Measurements from ENCODE around the gene GCLC.
"Not testable (repeated sequence)": the region's sequence is repeated elsewhere in the genome, so short reads cannot be mapped to it uniquely, and the experiment has no call there.

The GCLC gene

GRCh38 chr6:53564401-53565065 lies 19.6 kb upstream of the GCLC start:
- DNase-seq (ENCODE audit: low read depth, low spot score), result no peak

GRCh38 chr6:53556986-53557715 lies 12.2 kb upstream of the GCLC start:
- no peak for DNase-seq (ENCODE audit: low read depth, low spot score)

- not testable (repeated sequence) for DNase-seq (ENCODE audit: low read depth, low spot score)
Observed at GRCh38 chr6:53553600-53553999, 8.7 kb upstream of the GCLC start.

GRCh38 chr6:53551681-53552080 lies 6.8 kb upstream of the GCLC start:
- DNase-seq (ENCODE audit: low read depth, low spot score), result not testable (repeated sequence)

- DNase-seq (ENCODE audit: low read depth, low spot score), result peak; percentile 97
Observed at GRCh38 chr6:53547811-53548496, 3.1 kb upstream of the GCLC start.

- no peak for DNase-seq (ENCODE audit: low read depth, low spot score)
Observed at GRCh38 chr6:53547166-53547810, 2.4 kb upstream of the GCLC start.

- no peak for DNase-seq (ENCODE audit: low read depth, low spot score)
Observed at GRCh38 chr6:53546281-53546680, 1.4 kb upstream of the GCLC start.

GRCh38 chr6:53544217-53544469 lies 758 bp downstream of the GCLC start:
- no peak for DNase-seq (ENCODE audit: low read depth, low spot score)

GRCh38 chr6:53543359-53544216 lies 1.3 kb downstream of the GCLC start:
- DNase-seq (ENCODE audit: low read depth, low spot score), result no peak

- DNase-seq (ENCODE audit: low read depth, low spot score), result no peak
Observed at GRCh38 chr6:53541900-53542299, 3.0 kb downstream of the GCLC start.

GRCh38 chr6:53540129-53540692 lies 4.7 kb downstream of the GCLC start:
- DNase-seq (ENCODE audit: low read depth, low spot score), result no peak

GRCh38 chr6:53539561-53539960 lies 5.3 kb downstream of the GCLC start:
- DNase-seq (ENCODE audit: low read depth, low spot score), result no peak

GRCh38 chr6:53536561-53536960 lies 8.3 kb downstream of the GCLC start:
- no peak for DNase-seq (ENCODE audit: low read depth, low spot score)

- no peak for DNase-seq (ENCODE audit: low read depth, low spot score)
Observed at GRCh38 chr6:53532942-53533341, 12.0 kb downstream of the GCLC start.

GRCh38 chr6:53532061-53532797 lies 12.7 kb downstream of the GCLC start:
- DNase-seq (ENCODE audit: low read depth, low spot score), result no peak

- no peak for DNase-seq (ENCODE audit: low read depth, low spot score)
Observed at GRCh38 chr6:53530780-53531386, 14.0 kb downstream of the GCLC start.

- DNase-seq (ENCODE audit: low read depth, low spot score), result peak; percentile 69
Observed at GRCh38 chr6:53530346-53530745, 14.6 kb downstream of the GCLC start.

GRCh38 chr6:53529324-53530036 lies 15.4 kb downstream of the GCLC start:
- peak; percentile 45 for DNase-seq (ENCODE audit: low read depth, low spot score)

- no peak for DNase-seq (ENCODE audit: low read depth, low spot score)
Observed at GRCh38 chr6:53528107-53528506, 16.8 kb downstream of the GCLC start.

Measured in ELF-1 (cell line).